ENCODE measurements around the gene SELPLG. TPM values are rescaled to one million over a fixed set of nuclear protein-coding genes. Genes with fewer than 3 reads are reported as not detected.

SELPLG gene
- total RNA-seq, 2 donors from 2014 or later = 2.6 to 5.3 TPM

DNA sequence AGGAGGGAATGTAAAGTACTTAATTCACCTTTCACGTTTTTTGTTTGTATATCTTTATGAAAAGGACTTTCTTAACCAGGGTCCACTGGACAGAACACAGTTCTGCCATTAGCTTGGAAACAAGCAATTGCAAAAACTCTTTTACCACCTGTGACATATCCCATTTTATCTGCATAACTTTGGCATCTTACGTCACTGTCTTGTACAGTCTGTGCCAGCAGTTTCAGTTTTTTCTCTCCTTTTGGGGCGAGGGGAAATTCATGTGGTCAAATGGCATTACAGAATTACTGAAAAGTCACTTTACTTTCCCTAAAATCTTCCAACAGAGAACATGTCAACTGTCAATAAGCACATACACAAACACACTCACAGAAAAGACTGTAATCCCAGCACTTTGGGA, 43.7 kb upstream of the SELPLG start:
- Histone ChIP-seq H3K4me3 (no peak overlapping the region), H3K9me3 (no peaks in the 10 kb centered on the region), H3K4me1 (replicated peaks) (no peaks in the 10 kb centered on the region), H3K36me3 (no peaks in the 10 kb centered on the region), H3K27ac (no peak overlapping the region), H3K27me3 (replicated peaks; ENCODE audit: insufficient read depth) (no peaks in the 10 kb centered on the region)
- no peak for DNase-seq (ENCODE audit: low spot score)
- TF ChIP-seq, protein P1, sequence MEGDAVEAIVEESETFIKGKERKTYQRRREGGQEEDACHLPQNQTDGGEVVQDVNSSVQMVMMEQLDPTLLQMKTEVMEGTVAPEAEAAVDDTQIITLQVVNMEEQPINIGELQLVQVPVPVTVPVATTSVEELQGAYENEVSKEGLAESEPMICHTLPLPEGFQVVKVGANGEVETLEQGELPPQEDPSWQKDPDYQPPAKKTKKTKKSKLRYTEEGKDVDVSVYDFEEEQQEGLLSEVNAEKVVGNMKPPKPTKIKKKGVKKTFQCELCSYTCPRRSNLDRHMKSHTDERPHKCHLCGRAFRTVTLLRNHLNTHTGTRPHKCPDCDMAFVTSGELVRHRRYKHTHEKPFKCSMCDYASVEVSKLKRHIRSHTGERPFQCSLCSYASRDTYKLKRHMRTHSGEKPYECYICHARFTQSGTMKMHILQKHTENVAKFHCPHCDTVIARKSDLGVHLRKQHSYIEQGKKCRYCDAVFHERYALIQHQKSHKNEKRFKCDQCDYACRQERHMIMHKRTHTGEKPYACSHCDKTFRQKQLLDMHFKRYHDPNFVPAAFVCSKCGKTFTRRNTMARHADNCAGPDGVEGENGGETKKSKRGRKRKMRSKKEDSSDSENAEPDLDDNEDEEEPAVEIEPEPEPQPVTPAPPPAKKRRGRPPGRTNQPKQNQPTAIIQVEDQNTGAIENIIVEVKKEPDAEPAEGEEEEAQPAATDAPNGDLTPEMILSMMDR (IDR thresholded peaks at IDR 0.05) = no peak
- TF ChIP-seq POLR2A (IDR thresholded peaks at IDR 0.05) (no peak), POLR2AphosphoS5 (IDR thresholded peaks at IDR 0.05) (no peak)
- WGBS = 77% methylated on average over 3 of the region's 3 CpGs
- intact Hi-C loops (cut with DNase I) = no loop called here

DNA sequence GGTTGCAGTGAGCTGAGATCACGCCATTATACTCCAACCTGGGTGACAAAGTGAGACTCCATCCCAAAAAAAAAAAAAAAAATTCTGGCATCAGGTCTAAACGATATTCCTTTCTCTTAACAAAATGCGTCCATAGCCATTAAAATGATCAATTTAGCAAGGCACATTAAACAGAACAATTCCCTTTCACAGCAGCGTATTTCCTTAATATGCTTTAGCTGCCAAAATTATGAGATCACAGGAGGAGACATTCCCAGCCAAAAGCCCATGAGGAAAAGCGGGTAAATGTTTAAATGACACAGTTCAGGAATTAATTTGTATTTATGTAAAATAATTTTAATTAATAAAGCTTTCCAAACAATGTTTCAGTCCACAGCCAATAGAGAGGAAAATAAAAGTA, 43.0 kb upstream of the SELPLG start:
- intact Hi-C loops (cut with DNase I) = no loop called here
- 80% methylated on average over 5 of the region's 5 CpGs for WGBS
- DNase-seq (ENCODE audit: low spot score) = no peak
- TF ChIP-seq POLR2AphosphoS5 (IDR thresholded peaks at IDR 0.05) (no peak), POLR2A (IDR thresholded peaks at IDR 0.05) (no peak)
- TF ChIP-seq, protein P1 (IDR thresholded peaks at IDR 0.05) = no peak
- no peak overlapping the region for H3K4me3 ChIP-seq
- H3K4me1 ChIP-seq (replicated peaks) = no peaks in the 10 kb centered on the region
- no peaks in the 10 kb centered on the region for H3K9me3 ChIP-seq
- H3K27me3 ChIP-seq (replicated peaks; ENCODE audit: insufficient read depth) = no peaks in the 10 kb centered on the region
- H3K36me3 ChIP-seq = no peaks in the 10 kb centered on the region
- H3K27ac ChIP-seq = no peak overlapping the region

DNA sequence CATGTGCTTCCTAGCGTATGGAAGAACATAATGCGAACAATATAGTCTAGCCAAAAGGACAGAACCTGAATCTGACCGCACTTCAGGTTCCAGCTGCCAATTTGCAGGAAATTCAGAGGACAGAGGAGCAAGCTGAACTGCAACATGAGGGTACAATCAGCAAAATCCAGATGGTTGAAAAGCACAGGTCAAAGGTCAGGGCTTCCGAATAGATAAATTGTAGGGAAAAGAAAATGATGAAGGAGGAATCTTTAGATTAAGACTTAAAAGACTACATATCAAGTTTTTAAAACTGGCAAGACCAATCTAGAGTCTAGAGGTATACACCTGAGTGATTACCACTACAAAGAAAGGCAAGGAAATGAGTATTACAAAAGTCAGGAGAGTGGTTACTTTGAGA, 42.1 kb upstream of the SELPLG start:
- Histone ChIP-seq H3K4me3 (no peak overlapping the region), H3K9me3 (no peaks in the 10 kb centered on the region), H3K27me3 (replicated peaks; ENCODE audit: insufficient read depth) (no peaks in the 10 kb centered on the region), H3K4me1 (replicated peaks) (no peaks in the 10 kb centered on the region), H3K36me3 (no peaks in the 10 kb centered on the region), H3K27ac (no peak overlapping the region)
- 90% methylated on average over 4 of the region's 4 CpGs for WGBS
- intact Hi-C loops (cut with DNase I) = no loop called here
- no peak for DNase-seq (ENCODE audit: low spot score)
- TF ChIP-seq, protein P1 (IDR thresholded peaks at IDR 0.05) = no peak
- TF ChIP-seq POLR2AphosphoS5 (IDR thresholded peaks at IDR 0.05) (no peak), POLR2A (IDR thresholded peaks at IDR 0.05) (no peak)

DNA sequence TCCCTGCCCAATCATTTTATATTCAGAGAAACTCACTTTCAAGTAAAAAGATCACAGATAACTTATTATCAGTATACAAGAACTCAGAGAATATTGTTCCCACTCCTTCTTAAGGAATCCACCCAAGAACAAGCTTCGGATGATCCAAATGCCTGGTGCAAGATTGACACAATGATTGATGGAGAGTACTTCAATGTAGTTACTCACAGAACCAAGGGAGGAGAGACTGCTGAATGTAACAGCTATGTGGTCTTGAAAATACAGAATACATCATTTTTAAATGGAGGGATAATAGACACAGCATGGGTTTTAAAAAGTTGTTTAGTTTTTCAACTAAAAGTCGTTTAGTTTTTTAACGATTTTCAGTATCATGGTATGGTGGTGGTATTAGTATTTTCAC, 38.4 kb upstream of the SELPLG start:
- no peak for DNase-seq (ENCODE audit: low spot score)
- Histone ChIP-seq H3K4me3 (no peak overlapping the region), H3K4me1 (replicated peaks) (no peaks in the 10 kb centered on the region), H3K36me3 (no peaks in the 10 kb centered on the region), H3K27ac (no peak overlapping the region), H3K27me3 (replicated peaks; ENCODE audit: insufficient read depth) (no peaks in the 10 kb centered on the region), H3K9me3 (no peaks in the 10 kb centered on the region)
- intact Hi-C loops (cut with DNase I) = no loop called here
- 86% methylated on average over 3 of the region's 3 CpGs for WGBS
- TF ChIP-seq POLR2AphosphoS5 (IDR thresholded peaks at IDR 0.05) = no peak
- TF ChIP-seq POLR2A (IDR thresholded peaks at IDR 0.05) = no peak
- TF ChIP-seq, protein P1 (IDR thresholded peaks at IDR 0.05) = no peak

DNA sequence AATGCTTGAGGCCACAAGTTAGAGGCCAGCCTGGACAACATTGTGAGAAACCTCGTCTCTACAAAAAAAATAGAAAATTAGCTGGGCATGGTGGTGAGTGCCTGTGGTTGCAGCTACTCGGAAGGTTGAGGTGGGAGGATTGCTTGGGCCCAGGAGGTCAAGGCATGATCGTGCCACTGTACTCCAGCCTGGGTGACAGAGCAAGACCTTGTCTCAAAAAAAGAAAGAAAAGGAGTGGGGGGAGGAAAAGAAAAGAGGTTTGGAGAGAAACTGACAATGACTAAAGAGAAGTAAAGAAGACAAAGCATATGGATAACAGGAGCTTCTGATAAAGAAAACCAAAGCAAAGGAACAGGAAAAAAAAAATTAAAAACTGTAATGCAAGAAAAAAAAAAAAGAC, 37.4 kb upstream of the SELPLG start:
- no peak overlapping the region for H3K4me3 ChIP-seq
- H3K4me1 ChIP-seq (replicated peaks) = no peaks in the 10 kb centered on the region
- 98% methylated on average over 3 of the region's 3 CpGs for WGBS
- no peaks in the 10 kb centered on the region for H3K9me3 ChIP-seq
- intact Hi-C loops (cut with DNase I) = no loop called here
- no peak overlapping the region for H3K27ac ChIP-seq
- no peaks in the 10 kb centered on the region for H3K36me3 ChIP-seq
- H3K27me3 ChIP-seq (replicated peaks; ENCODE audit: insufficient read depth) = no peaks in the 10 kb centered on the region
- no peak for DNase-seq (ENCODE audit: low spot score)
- TF ChIP-seq POLR2A (IDR thresholded peaks at IDR 0.05) (no peak), POLR2AphosphoS5 (IDR thresholded peaks at IDR 0.05) (no peak)
- TF ChIP-seq, protein P1 (IDR thresholded peaks at IDR 0.05) = no peak

Measured in prostate gland (tissue), 2 donors.